SIG-M5 treated with dmso at 0.1 percent for 504 hours (cell line): Measurements from ENCODE around the gene JPH4.

Experiments
- DNase-seq: peaks from one replicate; lab custom pipeline; 2025; ENCODE audit not compliant: unreplicated experiment; lab: John Stamatoyannopoulos, UW

Gene JPH4

GRCh38 chr14:23531391-23531790 lies 47.2 kb downstream of the JPH4 start:
- DNase-seq = no peak

GRCh38 chr14:23530375-23531055 lies 48.1 kb downstream of the JPH4 start:
- DNase-seq = no peak

- DNase-seq = no peak
Measured at GRCh38 chr14:23529016-23529415, 49.6 kb downstream of the JPH4 start.

DNA sequence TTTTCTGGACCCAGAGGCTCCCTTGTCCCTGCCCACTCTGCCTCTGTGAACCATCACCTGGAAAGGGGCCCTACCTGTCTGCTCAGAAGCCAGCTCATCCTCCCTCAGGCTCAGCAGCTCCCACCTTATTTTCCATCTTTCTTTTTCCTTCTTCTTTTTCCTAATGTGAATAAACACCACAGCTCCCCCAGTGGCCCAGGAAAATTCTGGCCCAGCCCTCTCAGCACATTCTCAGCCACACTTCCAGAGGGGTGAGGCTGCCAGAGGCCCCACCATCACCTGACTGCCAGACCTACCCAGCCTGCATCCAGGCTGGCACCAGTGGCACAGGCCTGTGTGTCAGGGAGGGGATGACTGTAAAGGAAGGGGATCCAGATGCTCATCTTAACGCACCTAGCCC lies 50.0 kb downstream of the JPH4 start:
- DNase-seq = no peak

- DNase-seq = no peak
Measured at GRCh38 chr14:23525611-23526010, 53.0 kb downstream of the JPH4 start.

GRCh38 chr14:23524954-23525353 lies 53.6 kb downstream of the JPH4 start:
- DNase-seq = no peak

- DNase-seq = no peak
Measured at GRCh38 chr14:23523229-23524016, 55.2 kb downstream of the JPH4 start.

DNA sequence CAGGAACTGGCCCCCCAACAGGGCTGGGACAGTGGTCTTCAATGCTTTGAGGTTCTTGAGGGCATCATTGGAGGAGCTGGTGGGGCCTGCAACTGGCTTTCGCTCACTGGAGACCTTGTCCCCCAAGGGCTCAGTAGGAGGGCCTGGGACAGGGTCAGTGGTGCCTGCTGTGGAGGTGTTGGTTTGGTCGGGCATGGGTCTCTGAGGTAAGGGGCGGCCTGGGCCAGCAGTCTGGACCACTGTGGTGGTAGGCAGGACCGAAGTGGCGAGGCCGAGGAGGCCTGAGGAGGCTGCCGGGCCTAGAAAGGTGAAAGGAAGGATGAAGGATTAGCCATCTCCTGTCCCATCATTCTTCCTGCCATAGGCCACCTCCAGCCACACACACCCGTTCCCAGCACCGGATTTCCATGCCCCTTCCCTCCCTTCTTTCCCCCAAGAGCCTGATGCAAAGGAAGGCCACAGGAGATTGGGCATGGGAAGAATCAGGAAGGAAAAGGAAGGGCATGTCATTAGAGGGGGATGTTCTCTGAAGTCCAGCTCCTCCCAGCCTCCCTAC lies 55.9 kb downstream of the JPH4 start:
- no peak for DNase-seq

GRCh38 chr14:23521785-23522640 lies 56.6 kb downstream of the JPH4 start:
- peak; percentile 25 for DNase-seq

DNA sequence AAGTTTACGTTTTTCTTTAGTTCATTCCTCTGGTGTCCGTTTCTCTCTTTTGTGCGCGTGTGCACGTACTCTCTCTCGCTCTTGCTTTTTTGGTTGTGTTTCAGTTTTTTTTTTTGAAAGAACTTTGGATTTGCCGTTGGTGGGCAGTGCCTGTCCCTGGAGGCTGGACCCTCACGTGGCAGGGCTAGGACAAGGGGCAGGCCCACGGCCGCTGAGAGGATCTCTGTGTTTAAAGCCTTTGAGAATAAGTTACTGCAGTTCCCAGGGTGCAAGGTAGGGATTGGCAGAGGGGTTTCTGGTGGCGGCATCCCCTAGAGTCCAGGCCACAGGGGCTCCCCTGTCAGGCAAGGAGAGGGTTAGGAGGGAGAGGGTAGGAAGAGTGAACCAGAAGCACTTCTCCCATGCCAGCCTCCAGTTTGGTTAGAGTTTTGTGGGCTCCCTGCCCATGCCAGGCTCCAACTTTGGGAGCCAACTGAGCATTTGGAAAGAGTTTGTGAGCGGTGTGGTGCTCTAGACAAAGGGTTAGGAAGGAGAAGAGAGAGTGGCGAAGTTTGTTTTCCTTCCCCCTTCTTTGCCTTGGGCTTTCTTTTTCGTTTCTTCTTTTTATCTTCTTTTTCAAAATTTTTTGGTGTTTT lies 57.6 kb downstream of the JPH4 start:
- DNase-seq = no peak

GRCh38 chr14:23518709-23519108 lies 59.9 kb downstream of the JPH4 start:
- no peak for DNase-seq
